CD8-positive, alpha-beta memory T cell (primary cell): ENCODE results near the gene SMIM35. TPM values are rescaled to one million over a fixed set of nuclear protein-coding genes. Genes with fewer than 3 reads are reported as not detected.
A peak's percentile ranks its signal among the peaks of the same experiment; 100 is the strongest.

Source experiments
- CTCF ChIA-PET: fragments of 350-600 bp; sonication (Branson Sonifier 250); formaldehyde crosslinking; loops from one replicate; lab custom pipeline; 2021; ENCODE audit warnings: antibody characterized with exemption; lab: Charles Lee
- POLR2A ChIA-PET: fragments of 350-600 bp; sonication (Branson Sonifier 250); formaldehyde crosslinking; loops from one replicate; lab custom pipeline; 2021; ENCODE audit warnings: antibody characterized with exemption; lab: Charles Lee
- DNase-seq, 5 donors: peaks; one replicate each; pipeline versions ENCODE4 v3.0.0 to v3.0.0-alpha.2; 2020 to 2022; ENCODE audit warnings: mixed read lengths in 1 of 5
- H3K27ac ChIP-seq: one replicate; pipeline ENCODE4 v1.7.0; 2013; ENCODE audit warnings: low read depth, mild to moderate bottlenecking, low read length, moderate library complexity
- H3K27me3 ChIP-seq: 2 replicates; pipeline ENCODE4 v1.7.0; 2013; ENCODE audit warnings: low read length, mild to moderate bottlenecking; ENCODE audit not compliant: insufficient read depth, poor library complexity, severe bottlenecking
- H3K36me3 ChIP-seq: 2 replicates; pipeline ENCODE4 v1.7.0; 2013; ENCODE audit warnings: mild to moderate bottlenecking, low read length, moderate library complexity; ENCODE audit not compliant: insufficient read depth
- H3K4me1 ChIP-seq: 2 replicates; pipeline ENCODE4 v1.7.0; 2013; ENCODE audit warnings: mild to moderate bottlenecking, low read length, moderate library complexity; ENCODE audit not compliant: insufficient read depth
- H3K4me3 ChIP-seq: 2 replicates; pipeline ENCODE4 v1.7.0; 2013; ENCODE audit warnings: mild to moderate bottlenecking, low read length
- H3K9me3 ChIP-seq: 2 replicates; pipeline ENCODE4 v1.7.0; 2013; ENCODE audit warnings: mild to moderate bottlenecking, low read length
- H3K27ac Mint-ChIP-seq, 8 donors: one replicate each; pipeline ENCODE4 v1.8.0; 2020 to 2021; ENCODE audit warnings: mixed read lengths in 8 of 8, mild to moderate bottlenecking in 6 of 8, inconsistent platforms in 3 of 8, moderate library complexity in 3 of 8
- H3K27me3 Mint-ChIP-seq, 2 donors: one replicate each; pipeline ENCODE4 v1.8.0; 2020 to 2021; ENCODE audit warnings: mixed read lengths in 2 of 2, mild to moderate bottlenecking in 1 of 2, moderate library complexity in 1 of 2
- H3K36me3 Mint-ChIP-seq, 3 donors: one replicate each; pipeline ENCODE4 v1.8.0; 2020 to 2021; ENCODE audit warnings: mixed read lengths in 3 of 3, inconsistent platforms in 1 of 3, mild to moderate bottlenecking in 1 of 3
- H3K4me1 Mint-ChIP-seq, 3 donors: one replicate each; pipeline ENCODE4 v1.8.0; 2020 to 2021; ENCODE audit warnings: mixed read lengths in 3 of 3, inconsistent platforms in 1 of 3, mild to moderate bottlenecking in 1 of 3
- H3K4me3 Mint-ChIP-seq, 7 donors: one replicate each; pipeline ENCODE4 v1.8.0; 2020 to 2021; ENCODE audit warnings: mixed read lengths in 7 of 7, mild to moderate bottlenecking in 6 of 7, moderate library complexity in 4 of 7, inconsistent platforms in 2 of 7
- H3K9me3 Mint-ChIP-seq, 5 donors: one replicate each; pipeline ENCODE4 v1.8.0; 2020 to 2022; ENCODE audit warnings: mixed read lengths in 5 of 5, mild to moderate bottlenecking in 3 of 5, moderate library complexity in 2 of 5, inconsistent platforms in 1 of 5
- polyA plus RNA-seq: library from polyadenylated mRNA; unstranded; fragments of 300-500 nt; fragmentation: Illumina TruSeq; gene quantifications from one replicate; pipeline ENCODE4 v1.2.3, GENCODE V29; 2021
- total RNA-seq, 2 experiments: library from RNA; stranded (reverse); gene quantifications; one replicate each; pipeline ENCODE4 v1.2.3, GENCODE V29; 2021

SMIM35 gene
- total and polyA plus RNA-seq, 3 experiments from 2014 or later = 0.40 to 2.4 (median 0.63) TPM

DNA sequence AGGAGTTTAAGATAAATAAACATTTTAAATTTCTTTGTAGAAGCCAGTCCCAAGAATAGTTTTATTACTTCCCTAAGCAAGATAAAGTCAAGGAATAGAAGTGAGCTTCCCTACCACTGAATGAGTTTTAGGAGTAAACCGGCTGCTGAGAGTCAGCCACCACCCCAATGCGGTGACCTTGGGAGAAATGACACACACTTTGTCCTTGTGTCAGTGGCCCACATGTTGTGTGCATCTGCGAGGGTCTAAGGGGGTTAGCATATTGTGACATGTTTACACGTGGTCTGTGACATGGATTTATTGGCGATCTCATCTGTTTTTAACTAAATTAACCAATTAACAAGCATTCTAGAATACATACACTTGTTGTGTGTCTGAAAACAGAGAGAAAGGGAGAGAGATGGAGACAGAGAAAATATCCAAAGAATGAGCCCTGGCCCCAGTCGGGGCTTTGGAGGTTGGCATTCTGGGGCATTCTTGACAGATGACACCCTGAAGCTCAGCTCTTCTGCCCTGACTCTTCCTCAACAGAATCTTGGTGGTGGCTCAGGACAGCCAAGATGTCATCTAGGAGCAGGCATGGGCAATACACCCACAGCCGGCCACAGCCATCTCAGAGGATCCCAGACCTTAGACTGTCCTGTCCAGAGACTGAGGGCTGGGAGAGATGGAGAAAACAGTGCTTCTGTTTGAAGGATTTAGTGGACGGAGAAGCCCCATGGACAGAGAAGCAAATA, 39.6 kb downstream of the SMIM35 start:
- no peaks in the 10 kb centered on the region for H3K36me3 ChIP-seq
- no peaks in the 10 kb centered on the region for H3K9me3 Mint-ChIP-seq
- H3K4me3 Mint-ChIP-seq = peak overlapping the region; percentile 1 to 81 (median 66)
- H3K4me1 Mint-ChIP-seq = peaks cover 86 to 97% (median 96%) of the 10 kb centered on the region in 3 donors
- H3K27me3 Mint-ChIP-seq = no peaks in the 10 kb centered on the region
- no peaks in the 10 kb centered on the region for H3K27me3 ChIP-seq
- no peak for DNase-seq
- POLR2A ChIA-PET = interaction anchor here (0.6 to 5.2 kb wide), 9 partner anchors 18 to 96 kb away, joined by 4 to 29 read pairs (median 6); partner anchors contain the start of gene IL10RA
- CTCF ChIA-PET = interaction anchor here (0.6 to 3.2 kb wide), 11 partner anchors 36 to 240 kb away, joined by 3 to 10 read pairs (median 4); no protein-coding TSS in a partner anchor
- H3K36me3 Mint-ChIP-seq = no peaks in the 10 kb centered on the region
- H3K27ac Mint-ChIP-seq = peak overlapping the region; percentile 89 to 99 (median 97)
- no peaks in the 10 kb centered on the region for H3K9me3 ChIP-seq
- peak overlapping the region; percentile 9 for H3K27ac ChIP-seq
- H3K4me3 ChIP-seq = no peak overlapping the region
- peaks cover 94% of the 10 kb centered on the region for H3K4me1 ChIP-seq

DNA sequence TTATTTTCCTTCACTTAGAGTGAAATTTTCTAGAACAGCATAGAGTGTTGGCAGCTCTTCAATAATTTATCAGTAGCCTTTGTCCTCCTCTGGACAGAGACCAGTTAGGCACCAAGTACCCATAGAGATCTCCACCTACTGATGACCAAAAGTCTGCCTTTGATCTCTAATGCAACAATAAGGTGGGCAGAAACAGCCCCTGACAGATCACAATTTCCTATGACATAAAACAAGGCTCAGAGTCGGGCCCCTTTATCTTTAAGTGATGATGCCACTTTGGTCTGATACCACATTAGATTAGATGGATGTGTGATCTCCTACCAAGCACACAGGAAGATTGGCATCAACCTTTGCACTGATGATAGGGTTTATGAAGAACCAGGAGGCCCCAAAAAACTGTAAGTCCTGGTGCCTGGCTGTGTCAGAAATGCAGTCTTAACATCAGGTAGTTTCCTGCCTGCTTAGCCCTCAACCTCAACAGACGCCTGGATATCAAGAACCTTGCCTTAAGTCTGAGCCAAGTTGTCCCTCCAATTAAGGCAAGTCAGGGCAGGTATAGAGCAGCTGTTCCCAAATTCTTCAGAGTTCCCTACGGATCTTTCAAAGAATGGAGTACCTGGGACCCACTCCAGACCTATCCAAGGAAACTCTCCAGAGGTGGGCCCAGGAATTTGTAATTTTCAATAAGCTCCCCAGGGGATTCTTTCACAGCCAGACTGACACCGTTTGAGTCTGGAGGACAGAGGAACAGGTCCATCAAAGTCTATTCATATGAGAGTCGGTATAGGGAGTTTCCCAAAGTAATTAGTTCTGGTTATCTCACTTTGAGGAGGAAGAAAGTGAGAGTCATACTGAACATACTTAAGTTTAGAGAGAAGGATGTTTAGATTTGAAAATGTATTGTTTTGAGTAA, 40.5 kb downstream of the SMIM35 start:
- H3K27me3 Mint-ChIP-seq = no peaks in the 10 kb centered on the region
- no peaks in the 10 kb centered on the region for H3K9me3 Mint-ChIP-seq
- peak overlapping the region; percentile 89 to 99 (median 97) for H3K27ac Mint-ChIP-seq
- peaks cover 84 to 97% (median 96%) of the 10 kb centered on the region in 3 donors for H3K4me1 Mint-ChIP-seq
- no peaks in the 10 kb centered on the region for H3K9me3 ChIP-seq
- ChIA-PET POLR2A (interaction anchor here (0.6 to 5.2 kb wide), 6 partner anchors 39 to 95 kb away, joined by 3 to 29 read pairs (median 6); no protein-coding TSS in a partner anchor), CTCF (interaction anchor here (0.6 to 3.2 kb wide), 11 partner anchors 39 to 239 kb away, joined by 3 to 10 read pairs (median 5); partner anchors contain the start of gene IL10RA)
- H3K4me3 Mint-ChIP-seq = peak overlapping the region; percentile 1 to 78 (median 66)
- peak; percentile 19 to 80 (median 73) for DNase-seq
- H3K4me3 ChIP-seq = no peak overlapping the region
- H3K36me3 Mint-ChIP-seq = no peaks in the 10 kb centered on the region
- no peaks in the 10 kb centered on the region for H3K36me3 ChIP-seq
- no peaks in the 10 kb centered on the region for H3K27me3 ChIP-seq
- H3K4me1 ChIP-seq = peaks cover 95% of the 10 kb centered on the region
- peak overlapping the region; percentile 9 for H3K27ac ChIP-seq

DNA sequence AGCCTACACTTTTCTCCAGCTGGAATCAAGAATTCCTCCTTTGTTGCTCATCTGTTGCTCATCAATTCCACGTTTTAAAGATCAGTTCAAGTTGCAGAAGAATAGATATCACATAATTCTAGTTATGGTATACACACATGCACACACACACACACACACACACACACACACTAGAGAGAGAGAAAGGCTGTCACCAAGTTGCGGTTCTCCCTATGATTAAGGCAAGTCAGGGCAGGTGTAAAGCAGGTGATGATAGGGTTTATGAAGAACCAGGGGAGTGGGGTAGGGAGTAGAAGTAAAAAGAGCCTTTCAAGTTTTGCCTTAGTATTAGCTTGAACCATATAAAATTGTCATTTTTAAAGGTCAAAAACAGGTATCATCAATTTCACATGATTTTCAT, 41.6 kb downstream of the SMIM35 start:
- no peaks in the 10 kb centered on the region for H3K36me3 Mint-ChIP-seq
- ChIA-PET CTCF (interaction anchor here (0.7 to 3.0 kb wide), 12 partner anchors 8 to 228 kb away, joined by 3 to 9 read pairs (median 4); partner anchors contain the start of gene IL10RA), POLR2A (interaction anchor here (0.9 to 5.2 kb wide), 4 partner anchors 38 to 59 kb away, joined by 6 to 29 read pairs (median 8); partner anchors contain the start of gene IL10RA)
- H3K4me3 ChIP-seq = no peak overlapping the region
- DNase-seq = no peak
- peak overlapping the region in 6 of 7 donors; percentile 18 to 56 (median 46) for H3K4me3 Mint-ChIP-seq
- no peaks in the 10 kb centered on the region for H3K36me3 ChIP-seq
- H3K27ac ChIP-seq = no peak overlapping the region
- H3K9me3 ChIP-seq = no peaks in the 10 kb centered on the region
- H3K4me1 Mint-ChIP-seq = peaks cover 79 to 94% (median 93%) of the 10 kb centered on the region in 3 donors
- H3K27me3 ChIP-seq = no peaks in the 10 kb centered on the region
- H3K27me3 Mint-ChIP-seq = no peaks in the 10 kb centered on the region
- H3K27ac Mint-ChIP-seq = peak overlapping the region; percentile 89 to 99 (median 96)
- peaks cover 84% of the 10 kb centered on the region for H3K4me1 ChIP-seq
- no peaks in the 10 kb centered on the region for H3K9me3 Mint-ChIP-seq

DNA sequence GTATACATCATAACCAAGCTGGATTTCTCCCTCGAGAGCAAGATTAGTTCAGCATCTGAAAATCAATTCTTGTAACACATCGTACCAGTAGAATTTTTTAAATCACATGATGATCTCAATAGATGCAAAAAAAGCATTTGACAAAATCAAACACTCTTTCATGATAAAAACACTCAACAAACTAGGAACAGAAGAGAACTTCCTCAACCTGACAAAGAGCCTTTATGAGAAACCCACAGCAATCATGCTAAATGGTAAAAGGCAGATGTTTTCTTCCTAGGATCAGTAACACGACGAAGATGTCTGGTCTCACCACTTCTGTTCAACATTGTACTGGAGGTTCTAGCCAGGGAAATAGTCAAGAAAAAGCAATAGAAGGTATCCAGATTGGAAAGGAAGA, 44.0 kb downstream of the SMIM35 start:
- H3K4me3 ChIP-seq = no peak overlapping the region

DNA sequence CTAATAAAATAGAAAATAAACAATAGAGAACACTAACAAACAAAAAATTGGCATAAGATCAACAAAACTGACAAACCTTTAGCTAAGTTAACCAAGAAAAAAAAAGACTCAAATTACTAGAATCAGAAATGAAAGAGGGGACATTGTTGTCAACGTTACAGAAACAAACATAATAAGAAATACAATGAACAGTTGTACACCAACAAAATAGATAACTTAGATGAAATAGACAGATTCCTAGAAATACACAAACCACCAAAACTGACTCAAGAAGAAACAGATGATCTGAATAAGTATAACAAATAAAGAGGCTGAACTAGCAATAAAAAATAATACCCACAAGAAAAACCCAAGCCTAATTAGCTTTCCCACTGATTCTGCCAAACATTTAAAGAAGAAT, 44.6 kb downstream of the SMIM35 start:
- Histone ChIP-seq H3K9me3 (no peaks in the 10 kb centered on the region), H3K4me3 (no peak overlapping the region), H3K36me3 (no peaks in the 10 kb centered on the region), H3K27ac (no peak overlapping the region), H3K4me1 (peaks cover 55% of the 10 kb centered on the region), H3K27me3 (no peaks in the 10 kb centered on the region)
- Mint-ChIP-seq H3K4me1 (peaks cover 68 to 90% (median 89%) of the 10 kb centered on the region in 3 donors), H3K27ac (peak overlapping the region; percentile 43 to 94 (median 86)), H3K27me3 (no peaks in the 10 kb centered on the region), H3K9me3 (no peaks in the 10 kb centered on the region), H3K36me3 (no peaks in the 10 kb centered on the region), H3K4me3 (peak overlapping the region in 4 of 7 donors; percentile 21 to 44 (median 38))
- no peak for DNase-seq
- CTCF ChIA-PET = interaction anchor here (0.9 to 2.5 kb wide), 6 partner anchors 10 to 95 kb away, joined by 3 to 8 read pairs (median 5); partner anchors contain the start of gene IL10RA
- POLR2A ChIA-PET = interaction anchor here (0.6 kb wide), 3 partner anchors 38 to 163 kb away, joined by 3 to 4 read pairs (median 4); no protein-coding TSS in a partner anchor

More for the DNA sequence above, 44.0 kb downstream of the SMIM35 start:
- H3K4me1 ChIP-seq = peaks cover 62% of the 10 kb centered on the region
- H3K27me3 ChIP-seq = no peaks in the 10 kb centered on the region
- H3K36me3 ChIP-seq = no peaks in the 10 kb centered on the region
- H3K27ac ChIP-seq = no peak overlapping the region
- CTCF ChIA-PET = interaction anchor here (1.1 to 1.4 kb wide), 4 partner anchors 10 to 96 kb away, joined by 3 to 7 read pairs (median 5); no protein-coding TSS in a partner anchor
- H3K9me3 ChIP-seq = no peaks in the 10 kb centered on the region
- H3K36me3 Mint-ChIP-seq = no peaks in the 10 kb centered on the region
- DNase-seq = peak in 1 of 5 donors; percentile 41
- peaks cover 70 to 90% (median 89%) of the 10 kb centered on the region in 3 donors for H3K4me1 Mint-ChIP-seq
- H3K27me3 Mint-ChIP-seq = no peaks in the 10 kb centered on the region
- POLR2A ChIA-PET = interaction anchor here (0.6 kb wide), 1 partner anchor 50 kb away, joined by 4 read pairs; no protein-coding TSS in a partner anchor
- no peaks in the 10 kb centered on the region for H3K9me3 Mint-ChIP-seq
- peak overlapping the region in 7 of 8 donors; percentile 43 to 94 (median 88) for H3K27ac Mint-ChIP-seq
- H3K4me3 Mint-ChIP-seq = peak overlapping the region in 3 of 7 donors; percentile 16 to 42 (median 37)

DNA sequence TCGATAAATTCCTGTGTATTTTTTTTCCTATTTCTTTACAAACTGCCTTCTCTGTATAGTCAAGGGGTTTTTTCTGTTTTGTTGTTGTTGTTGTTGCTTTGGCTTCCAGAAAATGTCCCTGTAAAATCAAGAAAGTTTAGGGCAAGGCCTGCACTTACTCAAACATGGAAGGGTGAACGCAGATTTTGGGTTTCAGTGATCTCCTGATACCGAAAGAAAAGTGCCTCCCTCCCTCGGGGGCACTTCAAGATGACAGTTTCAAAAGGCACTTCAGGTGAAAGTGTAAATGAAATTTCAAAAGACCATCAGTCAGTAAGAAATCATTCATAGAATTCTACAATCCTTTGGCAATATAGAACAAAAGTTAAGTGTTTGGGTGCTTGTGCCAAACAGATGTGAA, 53.3 kb downstream of the SMIM35 start:
- H3K36me3 ChIP-seq = no peaks in the 10 kb centered on the region
- no peaks in the 10 kb centered on the region for H3K9me3 ChIP-seq
- DNase-seq = no peak
- peaks cover 7% of the 10 kb centered on the region for H3K4me1 ChIP-seq
- no peak overlapping the region for H3K4me3 ChIP-seq
- H3K4me3 Mint-ChIP-seq = peak overlapping the region in 3 of 7 donors; percentile 8 to 33 (median 16)
- POLR2A ChIA-PET = no interaction called here
- H3K27ac ChIP-seq = no peak overlapping the region
- H3K27ac Mint-ChIP-seq = peak overlapping the region in 5 of 8 donors; percentile 23 to 76 (median 64)
- H3K4me1 Mint-ChIP-seq = peaks cover 40 to 67% (median 59%) of the 10 kb centered on the region in 3 donors
- H3K9me3 Mint-ChIP-seq = peaks cover 0 to 2% (median 0%) of the 10 kb centered on the region in 5 donors
- H3K27me3 Mint-ChIP-seq = no peaks in the 10 kb centered on the region
- no peaks in the 10 kb centered on the region for H3K27me3 ChIP-seq
- CTCF ChIA-PET = interaction anchor here (2.5 kb wide), 1 partner anchor 20 kb away, joined by 9 read pairs; no protein-coding TSS in a partner anchor
- H3K36me3 Mint-ChIP-seq = peaks cover 0 to 4% (median 3%) of the 10 kb centered on the region in 3 donors

DNA sequence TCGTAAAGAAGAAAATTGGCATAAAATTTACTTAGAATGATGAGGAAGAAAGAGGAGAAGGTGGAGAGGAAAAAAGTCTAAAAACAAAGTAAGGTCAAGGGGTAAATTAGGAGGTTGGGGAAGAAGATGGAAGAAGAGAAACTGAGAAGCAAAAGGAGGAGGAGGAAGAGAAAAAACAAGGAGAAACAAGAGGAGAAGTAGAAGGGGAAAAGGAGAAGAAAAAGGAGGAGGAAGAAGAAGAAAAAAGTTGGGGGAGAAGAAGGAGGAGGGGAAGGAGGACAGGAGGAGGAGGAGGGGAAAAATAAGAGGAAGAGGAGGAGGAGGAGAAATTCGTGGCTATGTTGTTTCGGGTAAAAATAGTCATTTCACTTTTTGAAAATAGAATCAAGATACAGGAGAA, 58.1 kb downstream of the SMIM35 start:
- peaks cover 0 to 3% (median 0%) of the 10 kb centered on the region in 3 donors for H3K36me3 Mint-ChIP-seq
- H3K27me3 ChIP-seq = no peaks in the 10 kb centered on the region
- no peaks in the 10 kb centered on the region for H3K27me3 Mint-ChIP-seq
- CTCF ChIA-PET = interaction anchor here (1.1 to 1.6 kb wide), 3 partner anchors 8 to 40 kb away, joined by 3 to 6 read pairs (median 5); no protein-coding TSS in a partner anchor
- H3K36me3 ChIP-seq = no peaks in the 10 kb centered on the region
- no peak for DNase-seq
- H3K27ac Mint-ChIP-seq = peak overlapping the region in 1 of 8 donors; percentile 32
- no peak overlapping the region for H3K4me3 ChIP-seq
- peaks cover 28 to 56% (median 51%) of the 10 kb centered on the region in 3 donors for H3K4me1 Mint-ChIP-seq
- no peak overlapping the region for H3K27ac ChIP-seq
- H3K9me3 ChIP-seq = no peaks in the 10 kb centered on the region
- POLR2A ChIA-PET = interaction anchor here (1.0 kb wide), 2 partner anchors 20 to 28 kb away, joined by 4 to 6 read pairs; no protein-coding TSS in a partner anchor
- peaks cover 7% of the 10 kb centered on the region for H3K4me1 ChIP-seq
- H3K4me3 Mint-ChIP-seq = no peak overlapping the region
- H3K9me3 Mint-ChIP-seq = no peaks in the 10 kb centered on the region
